Body of pancreas (tissue), 4 donors: Measurements from ENCODE around the gene IYD. TPM values are rescaled to one million over a fixed set of nuclear protein-coding genes. Genes with fewer than 3 reads are reported as not detected.

Source experiments
- ATAC-seq: fragments of 150-250 bp; one replicate; pipeline ENCODE4 v1.9.1; 2016
- DNase-seq, 4 donors: peaks; one replicate each; pipeline ENCODE4 v3.0.0-alpha.2; 2019
- H3K27ac ChIP-seq, 4 donors: fragments of 200-600 bp; sonication (generic); 1 replicate in 3 of 4; 2 replicates in 1 of 4; pipeline versions ENCODE4 v1.5.1 to v1.6.1; 2016 to 2019; ENCODE audit warnings: mild to moderate bottlenecking in 1 of 4, mixed read lengths in 1 of 4, moderate library complexity in 1 of 4
- H3K27me3 ChIP-seq, 2 donors: fragments of 200-600 bp; sonication (generic); one replicate each; pipeline ENCODE4 v1.6.0; 2016; ENCODE audit warnings: mild to moderate bottlenecking in 1 of 2
- H3K36me3 ChIP-seq, 2 donors: fragments of 200-600 bp; sonication (generic); replicated peaks in 1 of 2; 2 replicates each; pipeline ENCODE4 v1.5.1; 2016; ENCODE audit warnings: low read depth in 2 of 2; ENCODE audit not compliant: insufficient read depth in 1 of 2
- H3K4me1 ChIP-seq: fragments of 200-600 bp; sonication (generic); one replicate; pipeline ENCODE4 v1.6.0; 2016
- H3K4me3 ChIP-seq, 2 donors: fragments of 200-600 bp; sonication (generic); 1 replicate in 1 of 2; 2 replicates in 1 of 2; pipeline ENCODE4 v1.5.1; 2016 to 2019
- H3K9me3 ChIP-seq, 3 donors: fragments of 200-600 bp; sonication (generic); 1 replicate in 2 of 3; 2 replicates in 1 of 3; pipeline ENCODE4 v1.5.1; 2016
- CTCF ChIP-seq, 7 experiments: fragments of 450-650 bp in 4 of 7; fragments of 200-600 bp in 3 of 7; sonication (generic) in 3 of 7; IDR thresholded peaks; one replicate each; pipeline ENCODE4 v1.5.1; 2016 to 2019; ENCODE audit warnings: antibody characterized with exemption in 7 of 7
- POLR2A ChIP-seq, 3 donors: fragments of 450-650 bp; IDR thresholded peaks; one replicate each; pipeline ENCODE4 v1.6.1; 2016; ENCODE audit warnings: antibody characterized with exemption in 3 of 3, mild to moderate bottlenecking in 2 of 3
- WGBS, 2 donors: methylation state at CpG; one replicate each; pipeline ENCODE4 v1.1.5; 2017; 5-methylcytosine and 5-hydroxymethylcytosine counted together
- intact Hi-C: fragments of 100-400 bp; cut with DNase I; formaldehyde crosslinking; loops from one replicate; pipeline ENCODE4 v1.15.1; 2023
- total RNA-seq, 2 donors: library from RNA; depleted of rRNA; stranded (reverse); fragments of >200 nt; gene quantifications; one replicate each; pipeline ENCODE4 v1.1.0, GENCODE V29; 2016

The IYD gene
- total RNA-seq, 2 donors from 2014 or later = under 0.01 to 1.3 TPM

- no peak overlapping the region for H3K4me3 ChIP-seq
- peaks cover 7% of the 10 kb centered on the region for H3K4me1 ChIP-seq
- H3K27me3 ChIP-seq = no peaks in the 10 kb centered on the region
- H3K9me3 ChIP-seq = no peaks in the 10 kb centered on the region
- H3K27ac ChIP-seq = no peak overlapping the region
- TF ChIP-seq CTCF (IDR thresholded peaks at IDR 0.05) = no peak
- no peak for TF ChIP-seq POLR2A (IDR thresholded peaks at IDR 0.05)
- WGBS, 2 donors = 62 to 71% methylated on average over 4 of the region's 4 CpGs
- DNase-seq (no peak), ATAC-seq (peak; percentile 33)
- intact Hi-C loops = loop anchor here (10.0 kb wide), 1 partner anchor 307 kb away; no protein-coding TSS in a partner anchor
- H3K36me3 ChIP-seq = no peaks in the 10 kb centered on the region
Measured at GRCh38 chr6:150391414-150391813, 22.6 kb downstream of the IYD start.

GRCh38 chr6:150391890-150392289 lies 23.1 kb downstream of the IYD start:
- Histone ChIP-seq H3K36me3 (no peaks in the 10 kb centered on the region), H3K4me3 (no peak overlapping the region), H3K4me1 (peaks cover 7% of the 10 kb centered on the region), H3K9me3 (no peaks in the 10 kb centered on the region), H3K27ac (no peak overlapping the region), H3K27me3 (no peaks in the 10 kb centered on the region)
- no peak for ATAC-seq
- TF ChIP-seq CTCF (IDR thresholded peaks at IDR 0.05) (no peak), POLR2A (IDR thresholded peaks at IDR 0.05) (no peak)
- DNase-seq = no peak
- intact Hi-C loops = loop anchor here (10.0 kb wide), 1 partner anchor 307 kb away; no protein-coding TSS in a partner anchor
- 63 to 73% methylated on average over 3 of the region's 3 CpGs for WGBS, 2 donors

- H3K9me3 ChIP-seq = no peaks in the 10 kb centered on the region
- H3K27me3 ChIP-seq = no peaks in the 10 kb centered on the region
- no peak for DNase-seq
- H3K4me1 ChIP-seq = peaks cover 7% of the 10 kb centered on the region
- H3K4me3 ChIP-seq = no peak overlapping the region
- 69 to 71% methylated on average over 12 of the region's 12 CpGs for WGBS, 2 donors
- H3K27ac ChIP-seq = no peak overlapping the region
- intact Hi-C loops = loop anchor here (10.0 kb wide), 1 partner anchor 308 kb away; no protein-coding TSS in a partner anchor
- TF ChIP-seq POLR2A (IDR thresholded peaks at IDR 0.05) = no peak
- TF ChIP-seq CTCF (IDR thresholded peaks at IDR 0.05) = no peak
- ATAC-seq = peak; percentile 53
- H3K36me3 ChIP-seq = no peaks in the 10 kb centered on the region
Measured at GRCh38 chr6:150392452-150393220, 23.8 kb downstream of the IYD start.

GRCh38 chr6:150394053-150394898 lies 25.5 kb downstream of the IYD start:
- H3K4me1 ChIP-seq = peaks cover 7% of the 10 kb centered on the region
- intact Hi-C loops = loop anchor here (10.0 kb wide), 1 partner anchor 309 kb away; no protein-coding TSS in a partner anchor
- ATAC-seq (no peak), DNase-seq (no peak)
- no peak for TF ChIP-seq CTCF (IDR thresholded peaks at IDR 0.05)
- TF ChIP-seq POLR2A (IDR thresholded peaks at IDR 0.05) = no peak
- no peaks in the 10 kb centered on the region for H3K9me3 ChIP-seq
- 83 to 85% methylated on average over 6 of the region's 6 CpGs for WGBS, 2 donors
- H3K36me3 ChIP-seq = no peaks in the 10 kb centered on the region
- H3K27me3 ChIP-seq = no peaks in the 10 kb centered on the region
- H3K27ac ChIP-seq = no peak overlapping the region
- H3K4me3 ChIP-seq = no peak overlapping the region
